GM19035 (cell line): ENCODE data around the gene CCL19.

Experiments
- ATAC-seq: cut with Tn5 transposase; IDR thresholded peaks from one replicate; pipeline ENCODE4 v1.9.1; 2021; ENCODE audit not compliant: unreplicated experiment

The CCL19 gene

GRCh38 chr9:34642679-34643078 is 48.4 kb downstream of the CCL19 start:
- no peak for ATAC-seq
